ENCODE results near the gene TECPR1. TPM values are rescaled to one million over a fixed set of nuclear protein-coding genes. Genes with fewer than 3 reads are reported as not detected.

The TECPR1 gene
- polyA plus RNA-seq, 3 donors from 2014 or later: 5.2 to 12.3 (median 6.7) TPM

- no peaks in the 10 kb centered on the region for H3K9me3 Mint-ChIP-seq
- peaks cover 21 to 24% of the 10 kb centered on the region in 2 donors for H3K4me1 Mint-ChIP-seq
- no peak overlapping the region for H3K4me3 Mint-ChIP-seq
- peaks cover 0 to 9% (median 2%) of the 10 kb centered on the region in 3 donors for H3K27me3 Mint-ChIP-seq (ENCODE audit: low read depth in 3 of 3)
- H3K27ac Mint-ChIP-seq: no peak overlapping the region
- H3K36me3 Mint-ChIP-seq: no peaks in the 10 kb centered on the region
- no peak for DNase-seq
Measured at GRCh38 chr7:98287486-98287959, 35.5 kb upstream of the TECPR1 start.

DNA sequence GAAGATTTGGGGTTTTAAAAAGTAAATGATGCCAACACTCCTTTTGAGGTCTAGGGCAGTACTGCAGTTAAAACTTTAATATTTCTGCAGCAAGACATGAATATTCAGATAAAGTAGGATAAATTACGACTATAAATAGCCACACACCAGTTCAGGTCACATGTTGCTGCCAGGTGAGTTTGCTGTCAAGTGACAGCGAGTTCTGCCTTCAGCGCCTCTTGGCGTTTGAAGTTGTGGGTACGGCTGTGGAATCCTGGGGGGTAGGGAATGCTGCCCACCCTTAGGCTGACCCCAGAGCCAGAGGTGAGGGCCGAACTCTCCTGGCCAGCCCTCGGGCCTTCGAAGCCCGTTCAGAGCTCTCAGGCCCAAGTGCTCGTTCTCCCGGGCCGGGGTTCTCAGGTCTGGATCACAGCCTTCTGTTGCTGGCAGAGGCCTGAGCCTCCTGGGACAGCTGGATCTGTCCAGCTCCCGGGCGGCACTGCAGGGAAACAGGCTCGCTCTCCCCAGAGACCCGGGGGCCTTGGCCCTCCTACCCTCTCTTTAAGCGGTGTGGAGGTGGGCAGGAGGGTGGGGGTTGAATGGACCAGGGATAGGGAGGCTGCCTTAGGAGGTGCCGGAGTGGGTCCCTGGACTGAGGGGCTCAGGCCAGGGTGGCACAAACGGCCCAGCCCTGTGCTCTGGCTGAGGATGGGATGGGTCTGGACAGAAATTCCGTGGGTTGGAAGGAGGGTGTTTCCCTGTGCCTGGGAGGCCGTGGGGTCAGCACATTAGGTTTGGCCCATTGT, 34.9 kb upstream of the TECPR1 start:
- Mint-ChIP-seq H3K27me3 (ENCODE audit: low read depth in 3 of 3) (peaks cover 0 to 9% (median 2%) of the 10 kb centered on the region in 3 donors), H3K36me3 (no peaks in the 10 kb centered on the region), H3K9me3 (no peaks in the 10 kb centered on the region), H3K27ac (no peak overlapping the region), H3K4me3 (no peak overlapping the region), H3K4me1 (peaks cover 25 to 28% of the 10 kb centered on the region in 2 donors)
- no peak for DNase-seq

GRCh38 chr7:98286093-98286539, 34.1 kb upstream of the TECPR1 start:
- H3K9me3 Mint-ChIP-seq: no peaks in the 10 kb centered on the region
- H3K4me3 Mint-ChIP-seq: no peak overlapping the region
- H3K4me1 Mint-ChIP-seq: peaks cover 25 to 28% of the 10 kb centered on the region in 2 donors
- DNase-seq: no peak
- H3K27me3 Mint-ChIP-seq (ENCODE audit: low read depth in 3 of 3): peaks cover 0 to 9% (median 2%) of the 10 kb centered on the region in 3 donors
- no peak overlapping the region for H3K27ac Mint-ChIP-seq
- H3K36me3 Mint-ChIP-seq: no peaks in the 10 kb centered on the region

- peak overlapping the region in 1 of 6 donors; percentile 56 for H3K27ac Mint-ChIP-seq
- no peak overlapping the region for H3K4me3 Mint-ChIP-seq
- peaks cover 2 to 10% (median 5%) of the 10 kb centered on the region in 3 donors for H3K27me3 Mint-ChIP-seq (ENCODE audit: low read depth in 3 of 3)
- H3K9me3 Mint-ChIP-seq: no peaks in the 10 kb centered on the region
- H3K4me1 Mint-ChIP-seq: peaks cover 30 to 32% of the 10 kb centered on the region in 2 donors
- no peaks in the 10 kb centered on the region for H3K36me3 Mint-ChIP-seq
- DNase-seq: no peak
Measured at GRCh38 chr7:98285157-98286092, 33.4 kb upstream of the TECPR1 start.

DNA sequence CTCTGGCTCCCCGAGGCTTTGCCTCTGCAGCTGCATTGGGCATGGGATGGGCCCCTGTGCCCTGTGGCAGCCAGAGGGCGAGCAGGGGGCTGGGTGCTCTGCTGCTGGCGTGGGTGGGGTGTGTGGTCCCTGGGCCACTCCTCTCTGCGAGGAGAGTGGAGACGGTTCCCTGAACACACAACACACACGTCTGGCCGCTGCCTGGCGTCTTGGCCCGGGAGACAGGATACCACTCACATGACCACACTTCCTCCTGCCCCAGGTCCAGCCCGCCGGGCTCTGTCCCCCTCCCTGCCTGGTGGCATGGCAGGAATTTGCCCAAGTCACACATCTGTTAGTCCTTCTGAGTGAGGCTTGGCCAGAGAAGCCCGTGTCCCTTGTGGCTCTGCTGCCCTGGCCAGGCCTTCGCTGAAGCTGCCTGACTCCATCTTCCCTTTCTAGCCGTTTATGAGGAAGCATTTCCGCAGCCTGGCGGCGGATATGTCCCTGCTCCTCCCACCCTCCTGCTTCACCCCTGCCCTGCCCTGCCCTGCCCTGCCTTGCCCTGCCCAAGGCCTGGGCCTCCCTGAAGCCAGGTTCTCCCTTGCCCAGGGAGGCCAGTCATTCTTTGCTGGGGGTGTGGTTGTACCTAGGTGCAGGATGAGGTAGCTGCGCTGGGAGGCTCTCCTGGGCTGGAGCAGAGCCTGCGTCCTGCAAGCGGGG, 32.5 kb upstream of the TECPR1 start:
- H3K4me1 Mint-ChIP-seq: peaks cover 32 to 33% of the 10 kb centered on the region in 2 donors
- H3K36me3 Mint-ChIP-seq: no peaks in the 10 kb centered on the region
- peak overlapping the region in 2 of 6 donors; percentile 56 to 58 for H3K27ac Mint-ChIP-seq
- H3K4me3 Mint-ChIP-seq: peak overlapping the region in 4 of 5 donors; percentile 25 to 45 (median 37)
- H3K9me3 Mint-ChIP-seq: no peaks in the 10 kb centered on the region
- DNase-seq: no peak
- peaks cover 2 to 8% (median 5%) of the 10 kb centered on the region in 3 donors for H3K27me3 Mint-ChIP-seq (ENCODE audit: low read depth in 3 of 3)

GRCh38 chr7:98283887-98284222, 31.8 kb upstream of the TECPR1 start:
- no peak overlapping the region for H3K27ac Mint-ChIP-seq
- H3K4me1 Mint-ChIP-seq: peaks cover 32 to 33% of the 10 kb centered on the region in 2 donors
- peak overlapping the region in 1 of 5 donors; percentile 27 for H3K4me3 Mint-ChIP-seq

GRCh38 chr7:98283127-98283886, 31.3 kb upstream of the TECPR1 start:
- Mint-ChIP-seq H3K36me3 (no peaks in the 10 kb centered on the region), H3K9me3 (no peaks in the 10 kb centered on the region), H3K4me3 (peak overlapping the region; percentile 73 to 84 (median 80)), H3K27me3 (ENCODE audit: low read depth in 3 of 3) (peaks cover 2 to 8% (median 5%) of the 10 kb centered on the region in 3 donors), H3K27ac (peak overlapping the region in 4 of 6 donors; percentile 60 to 83 (median 69)), H3K4me1 (peaks cover 31 to 33% of the 10 kb centered on the region in 2 donors)
- no peak for DNase-seq

More at GRCh38 chr7:98283887-98284222, 31.8 kb upstream of the TECPR1 start:
- Mint-ChIP-seq H3K36me3 (no peaks in the 10 kb centered on the region), H3K9me3 (no peaks in the 10 kb centered on the region), H3K27me3 (ENCODE audit: low read depth in 3 of 3) (peaks cover 2 to 8% (median 5%) of the 10 kb centered on the region in 3 donors)
- no peak for DNase-seq

GRCh38 chr7:98282703-98283102, 30.7 kb upstream of the TECPR1 start:
- peaks cover 2 to 8% (median 5%) of the 10 kb centered on the region in 3 donors for H3K27me3 Mint-ChIP-seq (ENCODE audit: low read depth in 3 of 3)
- H3K4me1 Mint-ChIP-seq: peaks cover 31 to 33% of the 10 kb centered on the region in 2 donors
- H3K27ac Mint-ChIP-seq: peak overlapping the region; percentile 60 to 89 (median 78)
- no peaks in the 10 kb centered on the region for H3K9me3 Mint-ChIP-seq
- peak overlapping the region; percentile 73 to 84 (median 80) for H3K4me3 Mint-ChIP-seq
- no peak for DNase-seq
- H3K36me3 Mint-ChIP-seq: no peaks in the 10 kb centered on the region

- DNase-seq: no peak
- H3K9me3 Mint-ChIP-seq: no peaks in the 10 kb centered on the region
- peaks cover 2 to 8% (median 5%) of the 10 kb centered on the region in 3 donors for H3K27me3 Mint-ChIP-seq (ENCODE audit: low read depth in 3 of 3)
- no peaks in the 10 kb centered on the region for H3K36me3 Mint-ChIP-seq
- H3K4me3 Mint-ChIP-seq: peak overlapping the region; percentile 73 to 84 (median 80)
- peak overlapping the region; percentile 60 to 89 (median 78) for H3K27ac Mint-ChIP-seq
- H3K4me1 Mint-ChIP-seq: peaks cover 31 to 33% of the 10 kb centered on the region in 2 donors
Measured at GRCh38 chr7:98281757-98282606, 29.9 kb upstream of the TECPR1 start.

DNA sequence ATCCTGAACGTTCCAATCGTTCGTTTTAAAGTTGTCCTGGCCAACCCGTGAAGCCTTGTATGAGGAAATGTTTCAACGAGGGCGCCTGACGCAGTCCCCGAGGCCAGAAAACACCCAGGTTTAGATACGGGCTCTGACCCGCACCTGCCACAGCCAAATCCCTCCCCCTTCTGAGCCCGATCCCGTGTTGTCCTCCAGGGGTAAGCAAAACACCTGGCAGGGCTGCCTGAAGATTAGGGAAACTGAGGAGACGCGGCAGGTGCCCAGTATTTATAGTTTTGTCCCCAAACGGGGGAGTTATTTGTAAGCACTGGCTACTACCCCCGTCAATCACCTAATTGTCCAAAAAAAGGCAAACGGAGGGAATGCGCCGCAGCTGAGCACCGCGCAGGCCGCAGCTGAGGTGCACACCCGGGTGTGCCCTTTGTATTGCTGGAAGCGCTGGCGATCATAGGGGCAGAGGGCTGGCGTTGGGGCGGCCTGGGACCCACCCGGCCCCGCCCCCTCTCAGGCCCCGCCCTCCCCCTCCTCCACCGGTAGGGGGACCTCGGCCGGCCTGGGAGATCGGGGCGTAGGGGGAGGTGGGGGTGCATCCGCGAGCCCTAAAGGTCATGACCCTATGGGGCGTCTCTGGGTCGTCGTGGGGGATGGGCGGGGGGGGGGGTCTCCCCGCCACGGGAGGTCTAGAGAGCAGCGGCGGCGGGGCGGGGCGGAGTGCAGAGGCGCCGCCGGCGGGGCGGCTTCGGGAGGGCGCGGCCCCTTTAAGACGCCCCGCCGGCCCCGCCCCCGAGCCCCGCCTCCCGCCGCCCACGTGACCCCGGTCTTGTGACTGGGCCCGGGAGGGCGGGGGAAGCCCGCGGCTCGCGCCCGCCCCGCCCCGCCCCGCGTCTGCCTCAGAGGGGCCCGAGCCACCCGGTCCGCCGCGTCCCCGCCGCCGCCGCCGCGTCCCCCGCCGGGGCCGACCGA, 29.0 kb upstream of the TECPR1 start, which contains the start of gene BRI3:
BRI3 (plus strand) TSS at position 896 of the 966 bp plus-strand sequence. CDS start 110 bp downstream, outside the sequence.
- Mint-ChIP-seq H3K36me3 (no peaks in the 10 kb centered on the region), H3K27ac (peak within 1 kb of the TSS; percentile 60 to 89 (median 85)), H3K4me3 (peak within 1 kb of the TSS; percentile 86 to 90 (median 88)), H3K9me3 (no peaks in the 10 kb centered on the region), H3K27me3 (ENCODE audit: low read depth in 3 of 3) (peaks cover 2 to 8% (median 5%) of the 10 kb centered on the region in 3 donors), H3K4me1 (peaks cover 31 to 33% of the 10 kb centered on the region in 2 donors)
- DNase-seq: peak; percentile 81 to 85 (median 85)

DNA sequence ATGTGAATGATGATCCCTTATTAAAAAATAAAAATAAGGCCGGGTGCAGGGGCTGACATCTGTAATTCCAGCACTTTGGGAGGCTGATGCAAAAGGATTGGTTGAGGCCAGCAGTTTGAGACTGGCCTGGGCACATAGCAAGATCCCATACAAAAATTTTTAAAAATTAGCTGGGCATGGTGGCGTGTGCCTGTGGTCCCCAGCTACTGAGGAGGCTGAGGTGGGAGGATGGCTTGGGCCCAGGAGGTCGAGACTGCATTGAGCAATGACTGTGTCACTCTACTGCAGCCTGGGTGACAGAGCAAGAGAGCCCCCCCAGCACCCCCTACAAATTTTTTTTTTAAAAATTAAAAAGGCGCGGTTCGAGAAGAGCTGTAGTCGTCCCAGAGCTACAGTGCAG, 28.3 kb upstream of the TECPR1 start:
- Mint-ChIP-seq H3K4me3 (peak overlapping the region; percentile 86 to 90 (median 88)), H3K27ac (peak overlapping the region; percentile 57 to 87 (median 82)), H3K36me3 (no peaks in the 10 kb centered on the region), H3K27me3 (ENCODE audit: low read depth in 3 of 3) (peaks cover 2 to 7% (median 5%) of the 10 kb centered on the region in 3 donors), H3K9me3 (no peaks in the 10 kb centered on the region), H3K4me1 (peaks cover 31 to 33% of the 10 kb centered on the region in 2 donors)
- DNase-seq: no peak
